Cardiac fibroblast (primary cell): ENCODE results near the gene SPATA13.

ENCODE experiments used
- DNase-seq, 2 donors: peaks; one replicate each; pipeline versions ENCODE4 v3.0.0 to v3.0.0-alpha.2; 2010; ENCODE audit warnings: low read depth in 2 of 2
- H3K4me3 ChIP-seq, 2 donors: replicated peaks in 1 of 2; 1 replicate in 1 of 2; 2 replicates in 1 of 2; pipeline ENCODE4 v1.5.1; 2011; ENCODE audit warnings: low read depth in 2 of 2, low read length in 2 of 2, mild to moderate bottlenecking in 2 of 2, moderate library complexity in 1 of 2
- TF ChIP-seq, protein P1 (sequence below): IDR thresholded peaks from one replicate; pipeline ENCODE4 v1.5.1; 2011; ENCODE audit warnings: low read depth, mild to moderate bottlenecking, low read length, inconsistent platforms

SPATA13 gene

DNA sequence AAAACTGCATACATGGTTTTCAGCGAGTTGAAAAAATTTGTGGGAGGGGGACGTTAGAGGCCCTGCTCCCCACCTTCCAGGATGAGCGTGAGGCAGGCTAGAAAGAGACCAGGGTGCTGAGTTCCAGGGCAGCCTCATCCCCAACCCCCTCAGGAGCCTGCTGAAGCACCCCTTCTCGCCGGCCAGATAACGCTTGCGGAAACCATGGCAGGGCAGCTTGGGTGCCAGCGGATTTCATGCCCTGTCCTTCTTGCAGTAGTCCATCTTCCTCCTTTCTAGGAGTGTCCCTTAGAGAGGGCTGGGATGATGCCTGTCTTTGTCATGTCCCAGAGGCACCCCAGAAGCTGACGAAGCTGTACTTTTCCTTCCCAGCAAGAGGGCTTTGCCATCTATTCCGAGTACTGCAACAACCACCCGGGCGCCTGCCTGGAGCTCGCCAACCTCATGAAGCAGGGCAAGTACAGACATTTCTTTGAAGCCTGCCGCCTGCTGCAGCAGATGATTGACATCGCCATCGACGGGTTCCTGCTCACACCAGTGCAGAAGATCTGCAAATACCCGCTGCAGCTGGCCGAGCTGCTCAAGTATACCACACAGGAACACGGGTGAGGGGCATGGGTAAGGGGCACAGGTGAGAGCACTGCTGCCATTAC, 129.9 kb downstream of the SPATA13 start:
- TF ChIP-seq, protein P1, sequence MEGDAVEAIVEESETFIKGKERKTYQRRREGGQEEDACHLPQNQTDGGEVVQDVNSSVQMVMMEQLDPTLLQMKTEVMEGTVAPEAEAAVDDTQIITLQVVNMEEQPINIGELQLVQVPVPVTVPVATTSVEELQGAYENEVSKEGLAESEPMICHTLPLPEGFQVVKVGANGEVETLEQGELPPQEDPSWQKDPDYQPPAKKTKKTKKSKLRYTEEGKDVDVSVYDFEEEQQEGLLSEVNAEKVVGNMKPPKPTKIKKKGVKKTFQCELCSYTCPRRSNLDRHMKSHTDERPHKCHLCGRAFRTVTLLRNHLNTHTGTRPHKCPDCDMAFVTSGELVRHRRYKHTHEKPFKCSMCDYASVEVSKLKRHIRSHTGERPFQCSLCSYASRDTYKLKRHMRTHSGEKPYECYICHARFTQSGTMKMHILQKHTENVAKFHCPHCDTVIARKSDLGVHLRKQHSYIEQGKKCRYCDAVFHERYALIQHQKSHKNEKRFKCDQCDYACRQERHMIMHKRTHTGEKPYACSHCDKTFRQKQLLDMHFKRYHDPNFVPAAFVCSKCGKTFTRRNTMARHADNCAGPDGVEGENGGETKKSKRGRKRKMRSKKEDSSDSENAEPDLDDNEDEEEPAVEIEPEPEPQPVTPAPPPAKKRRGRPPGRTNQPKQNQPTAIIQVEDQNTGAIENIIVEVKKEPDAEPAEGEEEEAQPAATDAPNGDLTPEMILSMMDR, result no peak
- no peak for DNase-seq
- H3K4me3 ChIP-seq, result no peak overlapping the region

DNA sequence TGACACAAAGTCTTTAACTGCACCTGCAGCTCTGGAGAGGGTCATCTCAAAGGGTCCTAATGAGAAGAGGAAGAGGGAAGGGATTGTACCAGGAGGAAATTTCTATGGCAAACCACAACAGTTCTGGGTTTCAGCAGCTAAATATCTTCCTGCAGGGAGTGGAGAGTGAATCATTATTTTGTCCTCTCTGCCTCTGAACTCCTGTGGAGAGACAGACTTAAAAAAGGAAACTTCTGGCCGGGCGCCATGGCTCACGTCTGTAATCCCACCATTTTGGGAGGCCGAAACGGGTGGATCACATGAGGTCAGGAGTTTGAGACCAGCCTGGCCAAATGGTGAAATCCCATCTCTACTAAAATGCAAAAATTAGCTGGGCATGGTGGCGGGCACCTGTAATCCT, 132.0 kb downstream of the SPATA13 start:
- TF ChIP-seq, protein P1, result no peak
- H3K4me3 ChIP-seq, result no peak overlapping the region
- DNase-seq, result no peak

DNA sequence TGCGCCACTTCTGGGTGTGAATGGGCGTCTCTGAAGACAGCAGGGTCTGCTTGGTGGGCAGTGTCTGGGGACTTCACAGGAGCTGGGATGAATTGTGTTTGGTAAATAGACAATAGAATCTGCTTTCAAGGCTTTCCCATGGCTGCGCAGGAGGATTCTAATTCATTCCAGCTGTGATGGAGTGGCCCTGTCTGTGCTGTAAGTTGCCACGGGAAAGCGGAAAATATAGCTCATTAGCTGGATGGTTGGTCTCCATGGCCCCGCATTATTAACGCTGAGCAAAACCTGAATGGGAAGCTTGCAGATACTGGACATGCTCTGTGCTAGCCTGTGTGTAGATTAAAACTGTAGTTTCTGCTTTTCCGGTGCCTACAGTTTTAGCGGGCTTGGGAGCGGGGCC, 133.2 kb downstream of the SPATA13 start:
- no peak overlapping the region for H3K4me3 ChIP-seq
- TF ChIP-seq, protein P1, result no peak
- no peak for DNase-seq

DNA sequence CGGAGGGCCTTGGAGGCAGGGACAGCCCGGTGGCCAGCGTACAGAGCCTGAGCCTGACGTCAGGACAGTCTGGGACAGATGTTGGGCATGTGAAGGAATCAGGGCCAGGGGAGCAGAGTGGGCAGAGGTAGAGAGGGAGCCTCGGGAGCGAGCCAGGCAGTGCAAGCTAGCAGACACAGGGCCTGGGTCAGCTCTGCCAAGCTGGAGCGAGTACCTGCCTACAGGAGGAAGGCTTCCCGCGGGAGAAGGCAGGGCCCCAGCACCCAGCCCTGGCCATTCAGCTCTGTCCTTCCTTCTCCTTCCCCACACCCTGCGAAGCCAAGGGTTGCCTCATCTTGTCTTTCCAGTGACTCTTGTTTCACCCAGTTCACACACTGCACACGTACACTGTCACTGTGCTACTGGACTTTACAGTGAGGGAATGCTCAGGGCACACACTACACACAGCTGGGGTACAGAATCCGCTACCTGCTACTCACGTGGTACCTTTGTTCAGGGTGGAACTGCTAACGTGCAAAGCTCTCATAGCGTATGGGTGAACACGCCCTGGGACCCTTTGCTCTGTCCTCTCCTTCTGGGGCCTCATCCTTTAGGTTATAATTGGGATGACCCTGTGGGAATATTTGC, 139.1 kb downstream of the SPATA13 start:
- no peak for DNase-seq
- H3K4me3 ChIP-seq, result no peak overlapping the region
- TF ChIP-seq, protein P1, result no peak

DNA sequence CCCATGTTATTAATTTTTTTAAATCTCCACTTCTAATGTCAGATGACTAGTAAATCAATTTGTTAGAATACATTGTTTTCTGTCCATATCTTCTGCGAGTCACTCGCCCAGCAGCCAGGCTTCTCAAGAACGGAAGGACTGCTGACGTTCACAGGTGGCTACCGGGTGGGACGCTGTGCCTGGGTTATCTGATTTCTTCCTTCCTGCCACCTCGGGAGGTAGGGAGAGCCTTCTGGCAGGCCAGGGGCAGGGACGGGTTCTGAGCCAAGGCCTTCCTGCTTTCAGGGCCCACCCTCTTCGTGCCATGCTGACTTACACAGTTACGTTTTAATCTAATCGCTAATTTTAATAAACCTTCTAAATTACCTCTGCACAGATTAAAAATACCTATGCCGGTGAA, 140.9 kb downstream of the SPATA13 start:
- TF ChIP-seq, protein P1, result no peak
- no peak overlapping the region for H3K4me3 ChIP-seq
- no peak for DNase-seq

DNA sequence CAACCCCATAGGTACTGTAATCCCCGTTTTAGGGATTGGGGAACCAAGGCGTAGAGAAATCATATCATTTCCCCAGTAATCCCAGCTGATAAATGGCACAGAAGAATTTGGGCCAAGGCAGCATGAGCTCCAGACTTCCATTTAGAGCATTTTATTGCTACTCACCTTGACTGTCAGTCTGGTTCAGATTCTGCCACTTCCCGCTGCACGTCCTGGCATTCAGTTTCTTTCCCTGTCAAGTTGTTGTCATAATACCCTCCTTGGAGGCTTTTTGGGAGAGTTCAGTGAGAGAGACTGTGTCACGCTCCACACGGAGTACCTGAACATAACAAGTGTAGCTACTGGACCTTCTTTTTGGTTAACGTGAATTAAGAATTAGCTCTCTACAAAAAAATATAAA, 141.4 kb downstream of the SPATA13 start:
- TF ChIP-seq, protein P1, result no peak
- no peak for DNase-seq
- H3K4me3 ChIP-seq, result no peak overlapping the region
